Nasal cavity respiratory epithelium epithelial cell of viscerocranial mucosa (primary cell): ENCODE data around the gene KYAT1. TPM values are rescaled to one million over a fixed set of nuclear protein-coding genes. Genes with fewer than 3 reads are reported as not detected.

Experiments
- total RNA-seq: library from RNA; depleted of rRNA; stranded (reverse); fragments of >200 nt; gene quantifications from 2 replicates; pipeline ENCODE4 v1.2.3, GENCODE V29; 2014

Gene KYAT1
- total RNA-seq = 8.2 and 9.1 TPM in 2 replicates

DNA sequence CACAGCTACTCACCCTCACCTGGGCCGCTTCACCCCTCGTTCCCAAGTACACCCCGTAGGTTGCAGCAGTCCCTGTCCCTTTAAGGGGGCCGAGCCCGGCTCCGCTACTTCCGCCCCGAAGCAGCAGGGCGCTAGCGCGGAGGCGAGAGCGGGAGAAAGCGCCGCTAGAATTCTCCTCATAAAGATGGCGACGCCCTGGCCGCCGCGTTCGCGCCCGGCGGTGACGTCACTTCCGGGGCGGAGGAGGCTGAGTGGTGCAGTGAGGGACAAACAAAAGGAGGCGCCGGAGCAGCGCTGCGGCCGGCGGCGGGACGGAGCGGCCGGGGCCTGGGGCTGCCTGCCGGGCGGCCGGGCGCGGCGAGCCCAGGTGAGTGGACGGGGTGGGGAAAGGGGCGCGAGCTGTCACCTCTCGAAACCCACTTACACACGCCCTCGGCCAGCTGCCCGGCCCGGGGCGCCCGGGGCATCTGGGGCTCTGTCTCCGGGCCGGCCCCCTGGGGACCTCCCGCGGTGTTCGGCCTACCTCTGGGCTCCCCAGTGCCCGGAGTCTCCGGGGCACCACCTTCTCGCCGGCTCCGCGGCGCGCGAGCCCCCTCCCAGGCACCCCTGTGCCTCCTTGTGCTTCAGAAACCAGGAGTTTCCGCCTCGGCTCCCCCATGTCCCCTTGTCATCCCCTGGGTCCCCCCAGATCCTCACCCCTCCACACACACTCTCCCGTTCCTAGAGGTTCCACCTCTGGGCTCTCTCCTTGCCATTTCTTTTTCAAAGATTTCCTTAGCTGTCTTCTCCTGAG is at the start of gene KYAT1, which contains the start of gene LRRC8A:
Gene KYAT1 (minus strand): TSS at position 67 of the 793 bp plus-strand sequence. CDS start 36,545 bp downstream, outside the sequence.
Gene LRRC8A (plus strand): TSS at position 250 of the 793 bp plus-strand sequence. CDS start 25,032 bp downstream, outside the sequence.

DNA sequence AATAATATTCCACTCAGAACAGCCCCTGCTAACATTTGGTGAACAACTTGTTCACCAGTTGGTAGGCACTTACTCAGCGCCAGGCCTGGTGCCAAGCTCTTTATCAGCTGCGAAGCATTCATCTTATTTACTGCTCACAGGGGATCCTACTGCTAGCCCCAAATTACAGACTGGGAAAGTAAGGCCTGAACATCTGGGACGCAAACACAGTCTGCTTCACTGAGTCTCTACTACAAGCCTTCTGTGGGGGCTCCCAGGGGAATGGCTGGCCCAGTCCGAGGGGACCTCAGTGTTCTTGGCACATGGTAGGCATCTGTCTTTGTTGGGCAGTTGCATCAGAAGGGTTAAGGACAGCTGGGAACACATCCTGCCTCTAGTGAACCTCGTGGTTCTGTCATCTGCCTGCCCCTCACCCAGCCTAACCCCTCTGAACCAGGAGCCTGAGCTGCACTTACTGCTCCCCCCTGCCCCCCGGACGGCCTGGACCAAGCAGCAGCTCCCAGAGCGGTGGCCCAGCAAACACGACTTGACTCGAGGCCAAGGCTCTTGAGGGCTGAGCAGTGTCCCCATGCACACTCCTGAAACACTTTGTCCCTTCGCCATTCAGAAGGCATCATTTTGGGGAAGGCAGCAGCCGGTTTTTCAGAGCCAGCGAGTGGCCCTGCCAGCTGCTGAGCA is 38.8 kb upstream of the KYAT1 start, which contains the start of gene PHYHD1:
Gene PHYHD1 (plus strand): TSS at position 602 of the 678 bp plus-strand sequence. CDS start 1,342 bp downstream, outside the sequence.

DNA sequence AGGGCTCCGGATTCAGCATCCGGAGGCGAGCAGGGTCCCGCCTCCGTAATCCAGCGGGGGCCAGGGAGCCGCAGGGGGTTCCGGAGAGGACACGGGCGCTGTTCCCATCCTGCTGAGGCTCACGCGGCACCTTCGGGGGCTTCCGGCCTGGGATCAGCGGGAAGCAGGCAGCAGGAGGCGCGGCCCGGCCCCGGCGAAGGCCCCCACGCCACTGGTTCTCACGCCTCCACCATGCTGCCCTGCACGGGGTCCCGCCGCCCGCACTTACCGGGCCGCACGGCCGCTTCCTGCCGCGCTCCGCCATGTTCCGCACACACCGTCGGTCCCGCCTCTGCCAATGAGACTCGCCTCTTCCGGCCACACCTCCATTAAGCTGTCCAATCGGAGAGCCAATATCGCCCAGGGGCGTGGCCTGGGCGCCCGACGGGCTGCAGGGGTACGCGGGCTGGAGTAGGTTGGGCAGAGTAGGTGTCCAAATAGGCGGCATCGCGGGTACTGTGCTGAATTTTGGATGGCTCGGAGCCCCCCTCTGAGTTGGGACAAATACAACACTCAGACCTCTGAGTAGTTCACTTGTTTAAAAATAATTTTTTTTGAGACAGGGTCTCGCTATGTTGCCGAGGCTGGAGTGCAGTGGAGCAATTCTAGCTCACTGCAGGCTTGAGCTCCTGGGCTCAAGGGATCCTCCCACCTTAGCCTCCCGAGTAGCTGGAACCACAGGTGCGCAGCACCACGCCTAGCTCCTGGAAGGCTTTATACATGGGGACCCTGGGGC is 52.1 kb downstream of the KYAT1 start, which contains the start of gene SPOUT1:
Gene SPOUT1 (minus strand): TSS at position 318 of the 775 bp plus-strand sequence. CDS start 14 bp downstream, at position 304.

DNA sequence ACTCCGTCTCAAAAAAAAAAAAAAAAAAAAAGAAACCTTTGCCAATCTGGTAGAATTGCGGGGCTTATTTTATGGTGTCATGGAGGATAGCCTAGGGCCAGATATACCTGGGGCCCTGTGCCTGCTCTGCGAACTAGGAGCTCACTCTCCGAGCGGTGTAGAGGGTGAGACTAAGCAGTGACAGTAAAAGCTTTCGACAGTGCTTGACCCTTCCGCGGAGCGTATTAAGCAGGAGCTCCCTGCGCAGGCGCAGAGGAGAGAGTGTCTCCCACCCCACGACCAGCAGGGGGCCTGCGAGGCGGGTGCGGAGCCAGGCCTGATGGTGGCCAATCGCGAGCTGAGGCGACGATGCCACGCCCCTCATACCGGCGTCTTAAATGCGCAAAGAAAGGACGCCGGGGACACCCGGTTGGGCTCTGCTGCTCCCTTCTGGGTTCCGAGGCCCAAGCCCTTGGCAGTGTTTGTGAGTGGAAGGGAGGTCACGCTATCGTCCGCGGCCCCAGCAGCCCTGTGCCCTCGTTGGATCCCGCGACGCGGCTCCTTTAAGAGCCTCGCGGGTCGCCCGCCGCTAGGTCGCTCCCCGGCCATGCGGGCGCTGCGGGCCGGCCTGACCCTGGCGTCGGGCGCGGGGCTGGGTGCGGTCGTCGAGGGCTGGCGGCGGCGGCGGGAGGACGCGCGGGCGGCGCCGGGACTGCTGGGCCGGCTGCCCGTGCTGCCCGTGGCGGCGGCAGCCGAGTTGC is 63.5 kb downstream of the KYAT1 start, which contains the start of gene ENDOG:
Gene ENDOG (plus strand): TSS at position 402 of the 740 bp plus-strand sequence. CDS start 185 bp downstream, at position 587.

DNA sequence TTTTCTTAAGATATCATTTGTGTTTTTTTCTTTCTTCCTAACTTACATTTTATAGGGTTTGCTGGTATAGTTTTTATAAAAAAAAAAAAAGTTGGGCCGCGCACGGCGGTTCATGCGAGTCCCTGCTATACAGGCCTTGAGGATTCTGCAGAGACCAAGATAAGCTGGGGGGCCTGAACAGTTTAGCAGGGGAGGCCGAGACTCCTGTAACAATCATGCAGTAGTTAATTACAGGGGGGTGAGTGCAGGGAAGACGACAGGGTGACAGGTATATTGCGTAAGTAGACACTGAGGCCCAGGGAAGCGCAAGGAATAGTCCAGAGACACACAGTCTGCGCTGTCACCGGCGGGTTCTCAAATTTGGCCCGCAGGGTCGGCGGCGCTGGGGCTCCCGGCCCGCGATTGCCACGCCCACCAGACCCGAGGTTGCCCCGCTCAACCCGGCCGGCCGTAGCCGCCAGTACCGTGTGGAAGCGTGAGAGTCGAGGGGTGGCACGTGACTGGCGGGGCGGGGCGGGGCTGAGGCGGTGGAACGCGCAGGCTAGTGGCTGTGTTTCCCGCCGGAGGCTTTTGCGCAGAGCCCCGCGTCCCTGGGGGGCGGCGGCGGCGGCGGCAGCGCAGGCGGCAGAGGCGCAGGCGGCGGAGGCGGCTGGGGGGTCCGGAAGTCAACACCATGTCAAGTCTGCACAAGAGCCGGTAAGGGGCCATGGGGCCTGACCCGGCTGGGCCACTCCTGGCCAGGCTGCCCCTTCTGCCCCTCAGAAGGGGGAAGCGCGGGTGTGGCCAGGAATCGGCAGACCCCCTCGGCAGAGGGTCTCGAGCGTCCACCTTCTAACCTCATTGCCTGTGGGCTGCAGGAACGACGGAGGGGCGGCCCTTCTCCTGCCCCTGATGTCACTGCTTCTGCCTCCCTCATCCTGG is 94.8 kb downstream of the KYAT1 start, which contains the start of gene TBC1D13:
Gene TBC1D13 (plus strand): TSS at position 573 of the 921 bp plus-strand sequence. CDS start 101 bp downstream, at position 674.

Other genes starting within 250 kb of the KYAT1 start
- 23.1 and 28.4 TPM in 2 replicates for gene DYNC2I2, start 225.1 kb downstream of the KYAT1 start, total RNA-seq
- gene SET, start 192.7 kb downstream of the KYAT1 start, total RNA-seq = 809 and 899 TPM in 2 replicates
- gene PKN3, start 179.4 kb downstream of the KYAT1 start, total RNA-seq = 1.1 and 1.4 TPM in 2 replicates
- gene ZDHHC12, start 157.8 kb downstream of the KYAT1 start, total RNA-seq = 33.8 and 47.3 TPM in 2 replicates
- 13.0 and 30.2 TPM in 2 replicates for gene ZER1, start 110.0 kb downstream of the KYAT1 start, total RNA-seq
- 12.0 and 18.2 TPM in 2 replicates for gene TBC1D13, start 94.7 kb downstream of the KYAT1 start, total RNA-seq
- 17.6 and 34.9 TPM in 2 replicates for gene ENDOG, start 63.5 kb downstream of the KYAT1 start, total RNA-seq
- gene SPOUT1, start 52.2 kb downstream of the KYAT1 start, total RNA-seq = 11.3 and 18.1 TPM in 2 replicates
- gene LRRC8A, start 183 bp upstream of the KYAT1 start, total RNA-seq = 294 and 307 TPM in 2 replicates
- 1.3 and 1.7 TPM in 2 replicates for gene PHYHD1, start 39.0 kb upstream of the KYAT1 start, total RNA-seq
- gene DOLK, start 65.7 kb upstream of the KYAT1 start, total RNA-seq = 20.8 and 21.0 TPM in 2 replicates
- 42.7 and 81.1 TPM in 2 replicates for gene NUP188, start 65.7 kb upstream of the KYAT1 start, total RNA-seq
- gene SH3GLB2, start 146.4 kb upstream of the KYAT1 start, total RNA-seq = 46.5 and 60.2 TPM in 2 replicates
- 18.8 and 26.9 TPM in 2 replicates for gene MIGA2, start 154.7 kb upstream of the KYAT1 start, total RNA-seq
- 12.2 and 16.4 TPM in 2 replicates for gene DOLPP1, start 199.2 kb upstream of the KYAT1 start, total RNA-seq
- gene CRAT, start 228.8 kb upstream of the KYAT1 start, total RNA-seq = 12.6 and 37.2 TPM in 2 replicates
- gene PTPA, start 229.5 kb upstream of the KYAT1 start, total RNA-seq = 50.9 and 68.9 TPM in 2 replicates